ENCODE results near the gene KNDC1.

DNA sequence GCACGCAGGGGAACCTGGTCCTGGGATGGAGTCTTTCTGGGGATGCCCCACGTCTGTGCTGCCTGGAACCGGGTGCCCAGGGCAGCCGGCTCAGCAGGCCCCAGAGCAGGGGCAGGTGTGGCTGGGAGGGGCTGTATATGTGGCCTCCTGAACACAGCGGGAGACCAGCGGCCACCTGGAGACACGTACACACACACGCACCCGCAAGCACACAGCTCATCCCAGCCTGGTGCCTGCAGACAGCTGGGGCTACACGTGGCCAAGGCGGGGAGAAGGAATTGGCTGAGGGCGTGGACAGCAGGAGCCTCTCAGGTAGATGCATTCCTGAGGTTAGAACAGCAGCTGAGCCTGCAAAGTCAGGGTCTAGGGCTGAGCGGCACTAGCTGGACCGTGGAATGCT, 102.7 kb downstream of the KNDC1 start:
- TF ChIP-seq SIN3A (IDR thresholded peaks at IDR 0.05; ENCODE audit: borderline replicate concordance, insufficient read depth, low read length) (no peak), POLR2AphosphoS5 (IDR thresholded peaks at IDR 0.05; ENCODE audit: low read depth, low read length) (no peak), TAF1 (IDR thresholded peaks at IDR 0.05; ENCODE audit: borderline replicate concordance, insufficient read depth, low read length) (no peak), FOXP2 (optimal IDR thresholded peaks at IDR 0.05; ENCODE audit: borderline replicate concordance, extremely low read depth, extremely low read length, insufficient read depth) (no peak)
- TF ChIP-seq, protein P1, sequence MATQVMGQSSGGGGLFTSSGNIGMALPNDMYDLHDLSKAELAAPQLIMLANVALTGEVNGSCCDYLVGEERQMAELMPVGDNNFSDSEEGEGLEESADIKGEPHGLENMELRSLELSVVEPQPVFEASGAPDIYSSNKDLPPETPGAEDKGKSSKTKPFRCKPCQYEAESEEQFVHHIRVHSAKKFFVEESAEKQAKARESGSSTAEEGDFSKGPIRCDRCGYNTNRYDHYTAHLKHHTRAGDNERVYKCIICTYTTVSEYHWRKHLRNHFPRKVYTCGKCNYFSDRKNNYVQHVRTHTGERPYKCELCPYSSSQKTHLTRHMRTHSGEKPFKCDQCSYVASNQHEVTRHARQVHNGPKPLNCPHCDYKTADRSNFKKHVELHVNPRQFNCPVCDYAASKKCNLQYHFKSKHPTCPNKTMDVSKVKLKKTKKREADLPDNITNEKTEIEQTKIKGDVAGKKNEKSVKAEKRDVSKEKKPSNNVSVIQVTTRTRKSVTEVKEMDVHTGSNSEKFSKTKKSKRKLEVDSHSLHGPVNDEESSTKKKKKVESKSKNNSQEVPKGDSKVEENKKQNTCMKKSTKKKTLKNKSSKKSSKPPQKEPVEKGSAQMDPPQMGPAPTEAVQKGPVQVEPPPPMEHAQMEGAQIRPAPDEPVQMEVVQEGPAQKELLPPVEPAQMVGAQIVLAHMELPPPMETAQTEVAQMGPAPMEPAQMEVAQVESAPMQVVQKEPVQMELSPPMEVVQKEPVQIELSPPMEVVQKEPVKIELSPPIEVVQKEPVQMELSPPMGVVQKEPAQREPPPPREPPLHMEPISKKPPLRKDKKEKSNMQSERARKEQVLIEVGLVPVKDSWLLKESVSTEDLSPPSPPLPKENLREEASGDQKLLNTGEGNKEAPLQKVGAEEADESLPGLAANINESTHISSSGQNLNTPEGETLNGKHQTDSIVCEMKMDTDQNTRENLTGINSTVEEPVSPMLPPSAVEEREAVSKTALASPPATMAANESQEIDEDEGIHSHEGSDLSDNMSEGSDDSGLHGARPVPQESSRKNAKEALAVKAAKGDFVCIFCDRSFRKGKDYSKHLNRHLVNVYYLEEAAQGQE (IDR thresholded peaks at IDR 0.05; ENCODE audit: insufficient read depth in 1 of 2, low read depth in 2 of 2, low read length in 2 of 2), result no peak
